Activated CD4-positive, alpha-beta memory T cell treated with anti-CD3 and anti-CD28 coated beads for 36 hours (primary cell): Measurements from ENCODE around the gene ZFAND3. TPM values are rescaled to one million over a fixed set of nuclear protein-coding genes. Genes with fewer than 3 reads are reported as not detected.

Experiments used
- CTCF ChIA-PET: fragments of 350-600 bp; sonication (Branson Sonifier 250); formaldehyde crosslinking; loops from one replicate; lab custom pipeline; 2021; ENCODE audit warnings: antibody characterized with exemption, inconsistent platforms; lab: Charles Lee
- POLR2A ChIA-PET: fragments of 350-600 bp; sonication (Branson Sonifier 250); formaldehyde crosslinking; loops from one replicate; lab custom pipeline; 2021; ENCODE audit warnings: antibody characterized with exemption; lab: Charles Lee
- DNase-seq: peaks from one replicate; pipeline ENCODE4 v3.0.0-alpha.2; 2020
- H3K27ac Mint-ChIP-seq: one replicate; pipeline ENCODE4 v1.8.0; 2021; ENCODE audit warnings: mixed read lengths
- H3K27me3 Mint-ChIP-seq: one replicate; pipeline ENCODE4 v1.8.0; 2021; ENCODE audit warnings: mixed read lengths
- H3K36me3 Mint-ChIP-seq: one replicate; pipeline ENCODE4 v1.8.0; 2021; ENCODE audit warnings: mixed read lengths
- H3K4me1 Mint-ChIP-seq: one replicate; pipeline ENCODE4 v1.8.0; 2021; ENCODE audit warnings: low read depth, mixed read lengths
- H3K4me3 Mint-ChIP-seq: one replicate; pipeline ENCODE4 v1.8.0; 2021; ENCODE audit warnings: mild to moderate bottlenecking, mixed read lengths
- H3K9me3 Mint-ChIP-seq: one replicate; pipeline ENCODE4 v1.8.0; 2021; ENCODE audit warnings: mixed read lengths
- intact Hi-C: fragments of 100-400 bp; cut with micrococcal nuclease; formaldehyde crosslinking; loops from one replicate; pipeline ENCODE4 v1.15.1; 2023
- total RNA-seq, 2 experiments: library from RNA; stranded (reverse); gene quantifications; one replicate each; pipeline ENCODE4 v1.2.3, GENCODE V29; 2021

The ZFAND3 gene
- total RNA-seq, 2 experiments from 2014 or later, result 35.1 to 36.4 TPM

- H3K9me3 Mint-ChIP-seq, result no peaks in the 10 kb centered on the region
- intact Hi-C loops, result no loop called here
- no peak overlapping the region for H3K4me3 Mint-ChIP-seq
- H3K36me3 Mint-ChIP-seq, result peaks cover 9% of the 10 kb centered on the region
- ChIA-PET POLR2A (interaction anchor here (0.6 kb wide), 1 partner anchor 42 kb away, joined by 3 read pairs; no protein-coding TSS in a partner anchor), CTCF (no interaction called here)
- H3K27me3 Mint-ChIP-seq, result no peaks in the 10 kb centered on the region
- no peak for DNase-seq
- no peak overlapping the region for H3K27ac Mint-ChIP-seq
- peaks cover 55% of the 10 kb centered on the region for H3K4me1 Mint-ChIP-seq
Observed at GRCh38 chr6:37913210-37913609, 93.7 kb downstream of the ZFAND3 start.

- Mint-ChIP-seq H3K9me3 (no peaks in the 10 kb centered on the region), H3K36me3 (peaks cover 9% of the 10 kb centered on the region), H3K27ac (no peak overlapping the region), H3K27me3 (no peaks in the 10 kb centered on the region), H3K4me1 (peaks cover 49% of the 10 kb centered on the region), H3K4me3 (no peak overlapping the region)
- POLR2A ChIA-PET, result no interaction called here
- no peak for DNase-seq
- CTCF ChIA-PET, result no interaction called here
- intact Hi-C loops, result no loop called here
Observed at GRCh38 chr6:37915463-37915862, 95.9 kb downstream of the ZFAND3 start.

GRCh38 chr6:37916149-37916548 is 96.6 kb downstream of the ZFAND3 start:
- Mint-ChIP-seq H3K27me3 (no peaks in the 10 kb centered on the region), H3K4me3 (no peak overlapping the region), H3K9me3 (no peaks in the 10 kb centered on the region), H3K4me1 (peaks cover 50% of the 10 kb centered on the region), H3K27ac (no peak overlapping the region), H3K36me3 (peaks cover 9% of the 10 kb centered on the region)
- intact Hi-C loops, result no loop called here
- POLR2A ChIA-PET, result no interaction called here
- no peak for DNase-seq
- CTCF ChIA-PET, result no interaction called here

DNA sequence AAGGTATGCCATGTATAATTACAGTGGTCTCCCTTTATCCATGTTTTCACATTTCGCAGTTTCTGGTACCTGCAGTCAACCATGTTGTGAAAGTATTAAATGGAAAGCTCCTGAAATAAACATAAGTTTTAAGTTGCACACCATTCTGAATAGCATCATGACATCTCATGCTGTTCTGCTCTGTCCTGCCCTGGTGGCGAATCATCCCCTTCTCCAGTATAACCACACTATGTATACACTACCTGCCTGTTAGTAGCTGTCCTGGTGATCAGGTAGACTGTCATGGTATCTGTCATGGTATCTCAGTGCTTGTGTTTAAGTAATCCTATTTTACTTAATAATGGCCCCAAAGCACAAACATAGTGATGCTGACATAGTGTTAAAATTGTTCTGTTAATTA is 97.1 kb downstream of the ZFAND3 start:
- ChIA-PET CTCF (no interaction called here), POLR2A (no interaction called here)
- Mint-ChIP-seq H3K4me3 (no peak overlapping the region), H3K27me3 (no peaks in the 10 kb centered on the region), H3K36me3 (peaks cover 9% of the 10 kb centered on the region), H3K27ac (no peak overlapping the region), H3K4me1 (peaks cover 46% of the 10 kb centered on the region), H3K9me3 (no peaks in the 10 kb centered on the region)
- intact Hi-C loops, result no loop called here
- no peak for DNase-seq

DNA sequence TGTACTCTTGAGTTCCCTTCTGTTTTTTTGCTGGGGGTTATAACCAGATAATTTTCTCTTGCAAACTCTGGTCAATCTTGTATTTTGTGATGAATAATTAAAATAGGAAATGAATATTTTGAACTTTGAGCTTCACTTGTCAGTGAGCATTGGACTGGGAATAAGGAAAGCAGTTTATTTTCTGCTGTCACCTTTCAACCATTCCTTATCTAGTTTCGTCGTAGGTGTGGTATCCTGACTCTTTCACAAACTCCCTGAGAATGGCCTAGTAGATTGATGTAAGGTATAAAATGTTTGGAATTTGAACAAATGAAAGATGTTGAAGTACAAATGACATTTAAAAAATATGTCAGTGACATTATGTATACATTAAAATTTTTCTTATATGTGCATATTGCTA is 98.0 kb downstream of the ZFAND3 start:
- H3K27ac Mint-ChIP-seq, result no peak overlapping the region
- intact Hi-C loops, result no loop called here
- POLR2A ChIA-PET, result no interaction called here
- CTCF ChIA-PET, result no interaction called here
- no peak overlapping the region for H3K4me3 Mint-ChIP-seq
- H3K4me1 Mint-ChIP-seq, result peaks cover 40% of the 10 kb centered on the region
- H3K36me3 Mint-ChIP-seq, result peaks cover 9% of the 10 kb centered on the region
- H3K27me3 Mint-ChIP-seq, result no peaks in the 10 kb centered on the region
- DNase-seq, result no peak
- H3K9me3 Mint-ChIP-seq, result no peaks in the 10 kb centered on the region

DNA sequence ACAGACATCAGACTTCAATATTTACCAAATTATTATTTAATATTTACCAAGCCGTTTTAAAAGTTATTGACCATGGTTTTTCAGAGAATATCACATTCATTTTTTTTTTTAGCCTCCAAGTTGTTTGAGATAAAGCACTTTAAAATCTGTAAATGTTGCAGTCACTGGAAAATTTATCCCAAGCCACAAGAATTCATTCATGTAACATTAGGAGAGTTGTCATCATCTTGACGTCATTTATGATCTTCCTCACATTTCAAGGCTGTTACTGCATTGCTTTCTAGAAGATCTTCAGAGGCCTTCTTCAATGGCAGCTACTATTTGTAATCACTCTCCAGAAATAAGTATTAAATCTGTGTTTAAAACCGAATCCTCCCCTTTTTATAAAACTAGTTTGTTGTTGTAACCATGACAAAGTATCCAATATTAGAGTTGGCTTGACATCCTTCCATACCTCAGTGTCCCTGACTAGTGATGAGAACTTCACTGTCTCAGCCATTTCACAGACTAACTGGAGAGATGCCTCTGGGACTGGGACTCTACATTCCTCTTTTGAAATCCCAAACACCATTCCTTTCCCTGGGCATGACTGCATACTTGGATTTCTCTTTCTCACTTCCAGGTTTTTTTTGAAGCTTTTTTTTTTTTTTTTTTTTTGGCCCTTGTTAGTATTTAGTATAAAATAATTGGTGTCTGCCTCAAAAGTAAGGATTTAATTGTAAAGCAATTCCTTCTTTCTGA is 100.1 kb downstream of the ZFAND3 start:
- intact Hi-C loops, result no loop called here
- no peak for DNase-seq
- peaks cover 6% of the 10 kb centered on the region for H3K36me3 Mint-ChIP-seq
- ChIA-PET CTCF (no interaction called here), POLR2A (no interaction called here)
- no peak overlapping the region for H3K27ac Mint-ChIP-seq
- no peaks in the 10 kb centered on the region for H3K27me3 Mint-ChIP-seq
- H3K4me1 Mint-ChIP-seq, result peaks cover 39% of the 10 kb centered on the region
- no peak overlapping the region for H3K4me3 Mint-ChIP-seq
- H3K9me3 Mint-ChIP-seq, result no peaks in the 10 kb centered on the region

- Mint-ChIP-seq H3K4me3 (no peak overlapping the region), H3K27ac (no peak overlapping the region), H3K36me3 (peaks cover 3% of the 10 kb centered on the region), H3K9me3 (no peaks in the 10 kb centered on the region), H3K4me1 (peaks cover 40% of the 10 kb centered on the region), H3K27me3 (no peaks in the 10 kb centered on the region)
- CTCF ChIA-PET, result no interaction called here
- no peak for DNase-seq
- POLR2A ChIA-PET, result no interaction called here
- intact Hi-C loops, result no loop called here
Observed at GRCh38 chr6:37920667-37921066, 101.1 kb downstream of the ZFAND3 start.

DNA sequence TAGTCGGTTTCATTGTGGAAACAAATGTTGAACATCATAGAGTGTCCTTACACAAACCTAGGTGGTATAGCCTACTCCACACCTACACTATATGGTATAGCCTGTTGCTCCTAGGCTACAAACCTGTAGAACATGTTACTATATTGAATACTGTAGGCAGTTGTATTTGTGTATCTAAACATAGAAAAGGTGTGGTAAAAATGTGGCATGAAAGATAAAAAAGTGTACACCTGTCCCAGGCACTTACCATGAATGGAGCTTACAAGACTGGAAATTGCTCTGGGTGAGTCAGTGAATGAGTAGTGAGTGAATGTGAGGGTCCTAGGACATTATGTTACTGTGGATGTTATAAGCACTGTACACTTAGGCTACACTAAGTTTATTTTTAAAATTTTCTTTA is 103.0 kb downstream of the ZFAND3 start:
- CTCF ChIA-PET, result no interaction called here
- peaks cover 46% of the 10 kb centered on the region for H3K4me1 Mint-ChIP-seq

DNA sequence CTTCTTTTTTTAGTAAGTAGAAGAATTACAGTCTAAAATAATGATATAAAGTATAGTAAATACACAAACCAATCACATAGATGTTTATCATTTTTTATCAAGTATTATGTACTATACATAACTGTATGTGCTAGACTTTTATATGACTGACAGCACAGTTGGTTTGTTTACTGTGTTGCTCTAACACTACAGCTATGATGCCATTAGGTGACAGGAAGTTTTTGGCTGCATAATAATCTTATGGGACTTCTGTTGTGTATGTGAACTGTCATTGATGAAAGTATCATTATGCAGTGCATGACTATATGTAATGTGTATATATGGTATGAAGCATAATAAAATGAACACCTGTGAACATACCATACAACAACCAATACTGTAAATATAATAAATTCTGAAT is 104.0 kb downstream of the ZFAND3 start:
- ChIA-PET POLR2A (no interaction called here), CTCF (no interaction called here)
- DNase-seq, result no peak
- Mint-ChIP-seq H3K4me3 (no peak overlapping the region), H3K4me1 (peaks cover 44% of the 10 kb centered on the region), H3K9me3 (no peaks in the 10 kb centered on the region), H3K27me3 (no peaks in the 10 kb centered on the region), H3K27ac (no peak overlapping the region), H3K36me3 (no peaks in the 10 kb centered on the region)
- intact Hi-C loops, result no loop called here

More for the DNA sequence above, 103.0 kb downstream of the ZFAND3 start:
- intact Hi-C loops, result no loop called here
- no peak overlapping the region for H3K4me3 Mint-ChIP-seq
- H3K27ac Mint-ChIP-seq, result no peak overlapping the region
- POLR2A ChIA-PET, result no interaction called here
- no peaks in the 10 kb centered on the region for H3K36me3 Mint-ChIP-seq
- no peak for DNase-seq
- no peaks in the 10 kb centered on the region for H3K27me3 Mint-ChIP-seq
- H3K9me3 Mint-ChIP-seq, result no peaks in the 10 kb centered on the region

DNA sequence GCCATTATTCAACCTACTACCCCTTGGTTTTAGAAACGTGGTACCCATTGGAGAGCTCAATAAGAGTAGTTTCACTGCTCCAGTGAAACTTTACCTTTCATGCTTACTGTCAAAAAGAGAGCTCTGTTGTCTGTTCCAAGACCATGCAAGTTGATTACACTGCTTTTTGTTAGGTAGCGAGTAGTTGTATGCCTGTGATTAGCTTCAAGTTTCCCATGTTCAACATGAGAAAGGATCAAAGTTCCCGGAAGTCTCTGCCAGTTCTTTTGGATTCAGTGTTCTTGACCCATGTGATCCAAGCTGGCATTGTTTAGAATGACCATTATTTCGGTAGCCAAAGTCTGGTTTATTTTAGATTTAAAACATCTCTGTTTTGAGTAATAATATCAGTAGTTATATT is 107.1 kb downstream of the ZFAND3 start:
- Mint-ChIP-seq H3K4me3 (no peak overlapping the region), H3K4me1 (peaks cover 34% of the 10 kb centered on the region), H3K36me3 (peaks cover 7% of the 10 kb centered on the region), H3K27me3 (no peaks in the 10 kb centered on the region), H3K27ac (no peak overlapping the region), H3K9me3 (no peaks in the 10 kb centered on the region)
- POLR2A ChIA-PET, result no interaction called here
- CTCF ChIA-PET, result no interaction called here
- DNase-seq, result no peak
- intact Hi-C loops, result no loop called here

- POLR2A ChIA-PET, result no interaction called here
- peaks cover 29% of the 10 kb centered on the region for H3K4me1 Mint-ChIP-seq
- H3K27me3 Mint-ChIP-seq, result no peaks in the 10 kb centered on the region
Observed at GRCh38 chr6:37928217-37928616, 108.7 kb downstream of the ZFAND3 start.

DNA sequence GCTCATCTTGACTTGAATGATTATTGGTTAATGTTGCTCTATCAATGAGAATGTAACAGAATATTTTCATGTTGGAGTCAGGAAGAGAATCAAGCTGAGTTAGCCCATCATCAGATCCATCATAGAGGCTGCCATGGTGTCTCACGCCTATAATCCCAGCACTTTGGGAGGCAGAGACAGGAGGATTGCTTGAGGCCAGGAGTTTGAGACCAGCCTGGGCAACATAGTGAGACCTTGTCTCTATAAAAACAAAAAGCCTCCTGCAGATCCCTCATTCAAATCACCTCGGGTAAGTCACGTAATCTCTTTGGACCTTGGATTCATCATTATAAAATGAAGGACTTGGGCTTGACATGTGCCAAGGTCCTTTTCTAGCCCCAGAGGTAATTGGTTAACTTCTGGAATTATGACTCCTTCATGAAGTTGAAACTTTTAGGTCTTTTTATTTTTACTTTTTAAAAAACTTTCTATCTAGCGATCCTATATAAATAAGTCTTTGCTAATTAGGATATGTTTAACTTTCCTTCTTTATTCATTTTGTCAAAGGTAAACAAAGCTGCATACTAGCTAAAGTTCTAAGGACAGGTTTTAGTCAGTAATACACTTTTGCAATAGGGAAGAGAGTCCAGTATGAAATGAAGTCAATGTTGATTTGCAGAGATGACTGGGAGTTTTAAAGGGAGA is 110.9 kb downstream of the ZFAND3 start:
- Mint-ChIP-seq H3K27ac (no peak overlapping the region), H3K27me3 (no peaks in the 10 kb centered on the region), H3K4me3 (no peak overlapping the region), H3K36me3 (peaks cover 11% of the 10 kb centered on the region), H3K4me1 (peaks cover 19% of the 10 kb centered on the region), H3K9me3 (no peaks in the 10 kb centered on the region)
- no peak for DNase-seq
- CTCF ChIA-PET, result no interaction called here
- intact Hi-C loops, result no loop called here
- POLR2A ChIA-PET, result no interaction called here

More at GRCh38 chr6:37928217-37928616, 108.7 kb downstream of the ZFAND3 start:
- CTCF ChIA-PET, result no interaction called here
- intact Hi-C loops, result no loop called here
- Mint-ChIP-seq H3K9me3 (no peaks in the 10 kb centered on the region), H3K27ac (no peak overlapping the region), H3K4me3 (no peak overlapping the region), H3K36me3 (peaks cover 8% of the 10 kb centered on the region)
- no peak for DNase-seq

- peaks cover 19% of the 10 kb centered on the region for H3K4me1 Mint-ChIP-seq
- intact Hi-C loops, result no loop called here
- H3K4me3 Mint-ChIP-seq, result no peak overlapping the region
- no peak for DNase-seq
- no peaks in the 10 kb centered on the region for H3K27me3 Mint-ChIP-seq
- CTCF ChIA-PET, result no interaction called here
- H3K9me3 Mint-ChIP-seq, result no peaks in the 10 kb centered on the region
- peaks cover 13% of the 10 kb centered on the region for H3K36me3 Mint-ChIP-seq
- H3K27ac Mint-ChIP-seq, result no peak overlapping the region
- POLR2A ChIA-PET, result no interaction called here
Observed at GRCh38 chr6:37931066-37931465, 111.5 kb downstream of the ZFAND3 start.
